ENCODE measurements around the gene BSND.

DNA sequence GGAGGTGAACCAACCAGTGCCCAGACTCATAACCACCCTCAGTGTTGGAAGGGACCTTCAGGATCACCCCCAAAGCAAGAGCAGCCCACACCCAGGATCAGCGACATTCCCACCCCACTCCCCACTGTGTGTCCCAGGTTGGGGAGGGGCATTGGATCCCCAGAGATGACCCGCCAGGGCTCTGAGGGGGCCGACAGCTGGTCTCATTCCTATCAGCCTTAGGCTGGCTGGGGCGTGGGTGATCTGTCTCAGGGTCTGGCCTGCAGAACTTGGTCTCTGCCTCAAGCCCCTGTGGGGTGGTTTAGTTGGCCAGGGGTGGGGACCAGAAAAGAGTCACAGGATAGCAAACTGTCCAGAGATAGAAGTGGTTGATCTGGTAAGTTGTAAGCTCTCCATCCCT is 7.8 kb upstream of the BSND start:
- TF ChIP-seq, protein P1, sequence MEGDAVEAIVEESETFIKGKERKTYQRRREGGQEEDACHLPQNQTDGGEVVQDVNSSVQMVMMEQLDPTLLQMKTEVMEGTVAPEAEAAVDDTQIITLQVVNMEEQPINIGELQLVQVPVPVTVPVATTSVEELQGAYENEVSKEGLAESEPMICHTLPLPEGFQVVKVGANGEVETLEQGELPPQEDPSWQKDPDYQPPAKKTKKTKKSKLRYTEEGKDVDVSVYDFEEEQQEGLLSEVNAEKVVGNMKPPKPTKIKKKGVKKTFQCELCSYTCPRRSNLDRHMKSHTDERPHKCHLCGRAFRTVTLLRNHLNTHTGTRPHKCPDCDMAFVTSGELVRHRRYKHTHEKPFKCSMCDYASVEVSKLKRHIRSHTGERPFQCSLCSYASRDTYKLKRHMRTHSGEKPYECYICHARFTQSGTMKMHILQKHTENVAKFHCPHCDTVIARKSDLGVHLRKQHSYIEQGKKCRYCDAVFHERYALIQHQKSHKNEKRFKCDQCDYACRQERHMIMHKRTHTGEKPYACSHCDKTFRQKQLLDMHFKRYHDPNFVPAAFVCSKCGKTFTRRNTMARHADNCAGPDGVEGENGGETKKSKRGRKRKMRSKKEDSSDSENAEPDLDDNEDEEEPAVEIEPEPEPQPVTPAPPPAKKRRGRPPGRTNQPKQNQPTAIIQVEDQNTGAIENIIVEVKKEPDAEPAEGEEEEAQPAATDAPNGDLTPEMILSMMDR (conservative IDR thresholded peaks at IDR 0.05; ENCODE audit: low read depth, low read length), result no peak
- no peak for TF ChIP-seq EZH2 (IDR thresholded peaks at IDR 0.05; ENCODE audit: low read length, unreplicated experiment)

All from PC-3 (cell line).